ENCODE measurements around the gene OSBPL7.

OSBPL7 gene

DNA sequence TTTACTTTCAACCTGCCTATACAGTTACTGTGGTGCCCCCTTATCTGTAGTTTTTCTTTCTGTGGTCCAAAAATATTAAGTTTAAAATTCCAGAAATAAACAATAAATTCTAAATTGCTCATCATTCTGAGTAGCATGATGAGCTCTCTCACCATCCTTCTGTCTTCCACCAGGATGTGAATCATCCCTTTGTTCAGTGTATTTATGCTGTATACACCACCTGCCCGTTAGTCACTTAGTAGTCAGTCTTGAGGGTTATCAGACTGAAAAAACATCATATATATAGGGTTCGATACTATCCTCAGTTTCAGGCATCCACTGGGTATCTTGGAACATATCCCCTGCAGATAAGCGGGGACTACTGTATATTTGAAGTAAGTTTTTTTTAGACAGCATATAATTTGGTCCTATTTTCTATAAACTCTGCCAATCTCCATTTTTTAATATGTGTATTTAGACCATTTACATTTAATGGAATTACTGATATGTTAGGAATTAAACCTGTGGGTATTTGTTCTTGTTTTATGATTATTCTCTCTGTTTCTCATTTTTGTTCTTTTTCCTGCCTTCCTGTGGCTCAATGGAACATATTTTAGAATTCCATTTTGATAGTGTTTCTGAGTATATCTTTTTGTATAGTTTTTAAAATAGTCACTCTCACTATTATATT, 57.5 kb downstream of the OSBPL7 start:
- FAIRE-seq = no peak
- DNase-seq (ENCODE audit: insufficient read length, low spot score) = no peak
- TF ChIP-seq, protein P1, sequence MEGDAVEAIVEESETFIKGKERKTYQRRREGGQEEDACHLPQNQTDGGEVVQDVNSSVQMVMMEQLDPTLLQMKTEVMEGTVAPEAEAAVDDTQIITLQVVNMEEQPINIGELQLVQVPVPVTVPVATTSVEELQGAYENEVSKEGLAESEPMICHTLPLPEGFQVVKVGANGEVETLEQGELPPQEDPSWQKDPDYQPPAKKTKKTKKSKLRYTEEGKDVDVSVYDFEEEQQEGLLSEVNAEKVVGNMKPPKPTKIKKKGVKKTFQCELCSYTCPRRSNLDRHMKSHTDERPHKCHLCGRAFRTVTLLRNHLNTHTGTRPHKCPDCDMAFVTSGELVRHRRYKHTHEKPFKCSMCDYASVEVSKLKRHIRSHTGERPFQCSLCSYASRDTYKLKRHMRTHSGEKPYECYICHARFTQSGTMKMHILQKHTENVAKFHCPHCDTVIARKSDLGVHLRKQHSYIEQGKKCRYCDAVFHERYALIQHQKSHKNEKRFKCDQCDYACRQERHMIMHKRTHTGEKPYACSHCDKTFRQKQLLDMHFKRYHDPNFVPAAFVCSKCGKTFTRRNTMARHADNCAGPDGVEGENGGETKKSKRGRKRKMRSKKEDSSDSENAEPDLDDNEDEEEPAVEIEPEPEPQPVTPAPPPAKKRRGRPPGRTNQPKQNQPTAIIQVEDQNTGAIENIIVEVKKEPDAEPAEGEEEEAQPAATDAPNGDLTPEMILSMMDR (IDR thresholded peaks at IDR 0.05; ENCODE audit: insufficient read depth, missing control alignments) = no peak

DNA sequence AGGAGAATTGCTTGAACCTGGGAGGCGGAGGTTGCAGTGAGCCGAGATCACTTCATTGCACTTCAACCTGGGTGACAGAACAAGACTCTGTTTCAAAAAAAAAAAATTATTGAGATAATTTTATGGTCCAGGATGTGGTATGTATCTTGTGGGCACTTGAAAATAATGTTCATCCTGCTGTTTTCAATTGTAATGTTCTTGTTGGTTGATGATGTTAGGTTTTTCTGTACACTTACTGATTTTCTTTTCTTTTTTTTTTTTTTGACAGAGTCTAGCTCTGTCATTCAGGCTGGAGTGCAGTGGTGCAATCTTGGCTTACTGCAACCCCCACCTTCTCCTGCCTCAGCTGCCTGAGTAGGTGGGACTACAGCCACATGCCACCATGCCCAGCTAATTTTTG, 58.9 kb downstream of the OSBPL7 start:
- no peak for FAIRE-seq
- TF ChIP-seq, protein P1 (IDR thresholded peaks at IDR 0.05; ENCODE audit: insufficient read depth, missing control alignments) = no peak
- no peak for DNase-seq (ENCODE audit: insufficient read length, low spot score)

DNA sequence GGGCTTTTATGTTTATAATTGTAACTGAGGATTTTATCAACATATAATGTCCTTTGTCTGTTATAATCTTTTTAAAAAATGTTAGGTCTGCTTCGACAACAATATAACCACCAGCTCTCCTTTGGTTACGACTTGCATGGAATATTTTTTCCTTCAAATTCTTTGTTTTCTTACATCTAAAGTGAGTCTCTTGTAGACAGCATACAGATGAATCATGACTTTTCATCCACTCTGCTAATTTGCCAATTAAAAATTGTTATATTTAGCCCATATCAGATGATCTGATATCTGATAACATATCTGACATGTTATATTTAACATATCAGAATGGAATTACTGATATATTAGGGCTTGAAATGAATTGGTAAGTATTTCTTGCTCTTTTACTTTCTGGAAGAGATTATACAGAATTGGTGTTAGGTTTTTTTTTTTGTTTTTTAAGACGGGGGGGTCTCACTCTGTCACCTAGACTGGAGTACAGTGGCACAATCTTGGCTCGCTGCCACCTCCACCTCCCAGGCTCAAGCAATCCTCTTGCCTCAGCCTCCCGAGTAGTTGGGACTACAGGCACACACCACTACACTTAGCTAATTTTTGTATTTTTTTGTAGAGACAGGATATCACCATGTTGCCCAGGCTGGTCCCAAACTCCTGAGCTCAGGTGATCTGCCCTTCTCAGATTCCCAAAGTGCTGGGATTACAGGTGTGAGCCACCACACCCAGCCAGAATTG, 61.0 kb downstream of the OSBPL7 start:
- DNase-seq (ENCODE audit: insufficient read length, low spot score) (no peak), FAIRE-seq (no peak)
- TF ChIP-seq, protein P1 (IDR thresholded peaks at IDR 0.05; ENCODE audit: insufficient read depth, missing control alignments) = no peak

DNA sequence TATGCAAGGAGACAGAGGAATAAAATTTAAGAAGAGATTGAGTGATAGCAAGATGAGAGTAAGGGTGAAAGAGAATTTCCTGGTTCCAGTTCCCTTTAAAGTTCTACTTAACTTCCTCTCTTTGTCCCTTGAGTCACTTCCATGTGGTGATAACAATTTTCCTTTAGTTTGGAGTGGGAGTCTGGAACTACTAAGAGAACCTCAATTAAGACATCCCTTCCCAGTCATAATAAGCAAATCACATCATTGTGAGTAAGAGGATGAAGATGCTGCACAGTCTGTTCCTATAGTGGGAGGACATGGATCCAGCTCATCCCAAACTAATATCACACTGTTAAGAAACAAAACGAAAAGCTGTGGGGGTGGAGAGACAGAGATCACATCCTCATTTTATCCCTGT, 64.2 kb downstream of the OSBPL7 start:
- TF ChIP-seq, protein P1 (IDR thresholded peaks at IDR 0.05; ENCODE audit: insufficient read depth, missing control alignments) = no peak
- DNase-seq (ENCODE audit: insufficient read length, low spot score) (no peak), FAIRE-seq (no peak)
